Sigmoid colon (tissue), 4 donors: ENCODE results near the gene TGFBR2.

ENCODE experiments used
- POLR2A ChIP-seq, 2 donors: fragments of 450-650 bp; IDR thresholded peaks; one replicate each; pipeline ENCODE4 v1.6.1; 2016; ENCODE audit warnings: antibody characterized with exemption in 2 of 2, mild to moderate bottlenecking in 2 of 2, moderate library complexity in 2 of 2
- POLR2AphosphoS5 ChIP-seq, 4 donors: sonication (generic); formaldehyde crosslinking; IDR thresholded peaks; one replicate each; pipeline ENCODE4 v1.6.1; 2017; ENCODE audit warnings: antibody characterized with exemption in 4 of 4

- TF ChIP-seq POLR2AphosphoS5 (IDR thresholded peaks at IDR 0.05), result no peak
- no peak for TF ChIP-seq POLR2A (IDR thresholded peaks at IDR 0.05)
These were observed 95.8 kb downstream of the TGFBR2 start for GRCh38 chr3:30702038-30702827.
